Measurements from ENCODE around the gene ISYNA1.

ISYNA1 gene

GRCh38 chr19:18466354-18466753 lies 28.4 kb upstream of the ISYNA1 start:
- no peak for DNase-seq

GRCh38 chr19:18465964-18466339 lies 28.0 kb upstream of the ISYNA1 start:
- DNase-seq = no peak

DNA sequence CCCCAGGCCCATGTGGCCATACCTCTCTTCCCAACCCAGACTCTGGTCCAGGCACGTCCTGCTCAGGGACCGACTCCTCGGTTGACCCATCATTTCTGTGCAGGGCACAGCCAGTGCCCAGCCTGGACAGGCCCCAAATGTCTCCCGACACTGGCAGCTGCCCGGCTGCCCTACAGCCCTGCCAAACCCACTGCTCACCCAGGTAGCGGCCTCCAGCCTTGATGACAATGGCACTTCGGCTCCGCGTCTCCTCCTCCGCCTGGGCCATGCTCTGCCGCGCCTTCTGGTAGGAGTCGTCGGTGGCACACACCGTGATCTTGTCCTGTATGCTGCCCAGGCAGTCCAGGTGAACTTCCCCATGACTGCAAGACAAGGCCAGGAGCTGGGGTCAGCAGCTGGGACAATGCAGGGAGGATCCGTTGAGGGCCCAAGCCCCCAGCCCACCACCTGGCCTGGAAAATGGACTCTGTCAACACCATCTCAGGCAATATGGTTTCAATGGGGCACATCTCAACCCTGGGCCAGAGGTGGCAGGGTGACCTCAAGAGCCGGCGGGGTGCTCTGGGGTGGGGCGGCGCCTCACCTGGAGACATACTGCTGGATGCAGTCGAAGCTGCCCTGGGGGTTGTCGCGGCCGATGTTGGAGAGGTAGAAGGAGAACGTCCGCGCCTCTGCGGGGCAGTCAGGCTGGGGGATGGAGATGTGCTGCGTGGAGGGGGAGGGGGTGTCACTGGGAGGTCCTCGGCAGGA lies 27.5 kb upstream of the ISYNA1 start:
- DNase-seq = no peak

DNA sequence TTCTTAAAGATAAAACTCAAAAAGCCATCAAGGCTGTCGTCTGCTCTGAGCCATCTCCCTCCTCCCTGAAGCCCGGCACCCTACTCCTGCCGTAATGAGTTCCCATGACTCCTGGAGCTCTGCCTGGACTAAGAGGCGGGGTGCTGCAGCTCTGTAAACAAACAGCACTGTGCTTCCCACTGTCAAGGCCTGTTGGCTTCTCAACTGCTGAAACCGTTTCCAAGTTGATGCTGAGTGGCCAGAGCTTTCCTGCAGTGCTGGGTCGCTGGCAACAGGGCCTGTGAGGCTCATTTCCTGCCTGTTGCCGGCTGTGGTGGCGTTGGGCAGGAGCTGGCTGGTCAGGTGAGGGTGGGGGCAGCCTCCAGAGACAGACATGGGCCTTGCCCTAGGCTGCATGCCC lies 26.7 kb upstream of the ISYNA1 start:
- no peak for DNase-seq

- no peak for DNase-seq
Measured at GRCh38 chr19:18461471-18461870, 23.5 kb upstream of the ISYNA1 start.

GRCh38 chr19:18460900-18461299 lies 23.0 kb upstream of the ISYNA1 start:
- no peak for DNase-seq

GRCh38 chr19:18457483-18458331 lies 19.8 kb upstream of the ISYNA1 start:
- DNase-seq = no peak

DNA sequence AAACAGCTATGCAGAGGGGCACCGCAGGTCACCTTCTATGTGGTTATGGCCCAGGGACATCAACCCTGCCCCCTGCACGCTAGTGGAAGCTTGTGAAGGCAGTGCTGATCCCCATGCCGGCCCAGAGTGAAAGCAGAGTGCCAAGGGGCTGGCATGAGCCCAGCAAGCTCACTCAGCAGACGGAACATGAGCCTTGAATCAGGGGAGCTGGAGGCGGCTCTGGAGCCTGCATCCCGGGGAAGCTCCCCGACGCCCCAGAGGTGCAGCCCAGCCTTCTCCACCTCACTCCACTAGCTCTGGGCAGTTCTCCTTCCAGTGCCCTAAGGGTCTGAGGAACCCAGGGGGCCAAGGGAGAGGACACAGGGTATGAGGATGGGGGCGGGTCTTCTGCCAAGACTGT lies 19.0 kb upstream of the ISYNA1 start:
- no peak for DNase-seq

GRCh38 chr19:18456279-18456678 lies 18.3 kb upstream of the ISYNA1 start:
- DNase-seq = no peak

DNA sequence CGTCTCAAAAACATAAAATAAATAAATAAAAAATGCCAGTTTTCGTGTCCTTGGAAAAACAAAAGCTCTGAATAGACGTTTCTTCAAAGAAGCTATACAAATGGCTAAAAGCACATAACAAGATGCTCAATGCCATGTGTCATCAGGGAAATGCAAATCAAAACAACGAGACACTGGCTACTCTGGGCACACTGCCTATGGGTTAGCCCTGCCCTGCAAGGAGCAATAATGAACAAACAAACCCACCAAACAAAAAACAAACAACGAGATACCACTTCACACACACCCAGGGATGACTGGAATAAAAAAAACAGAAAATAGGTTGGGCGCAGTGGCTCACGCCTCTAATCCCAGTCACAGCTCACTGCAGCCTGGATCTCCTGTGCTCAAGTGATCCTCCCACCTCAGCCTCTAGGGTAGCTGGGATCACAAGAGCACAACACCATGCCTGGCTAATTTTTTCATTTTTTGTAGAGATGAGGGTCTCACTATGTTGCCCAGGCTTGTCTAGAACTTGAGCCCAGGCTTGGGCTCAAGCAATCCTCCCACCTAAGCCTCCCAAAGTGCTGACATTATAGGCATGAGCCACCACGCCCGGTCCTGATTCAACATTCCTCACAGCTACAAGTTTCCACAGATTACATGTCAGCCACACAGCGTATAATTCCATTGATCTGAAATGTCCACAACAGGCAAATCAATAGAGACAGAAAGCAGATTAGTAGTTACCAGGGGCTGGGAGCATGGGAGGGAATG lies 15.5 kb upstream of the ISYNA1 start:
- DNase-seq = no peak

GRCh38 chr19:18452386-18452785 lies 14.5 kb upstream of the ISYNA1 start:
- DNase-seq = no peak

DNA sequence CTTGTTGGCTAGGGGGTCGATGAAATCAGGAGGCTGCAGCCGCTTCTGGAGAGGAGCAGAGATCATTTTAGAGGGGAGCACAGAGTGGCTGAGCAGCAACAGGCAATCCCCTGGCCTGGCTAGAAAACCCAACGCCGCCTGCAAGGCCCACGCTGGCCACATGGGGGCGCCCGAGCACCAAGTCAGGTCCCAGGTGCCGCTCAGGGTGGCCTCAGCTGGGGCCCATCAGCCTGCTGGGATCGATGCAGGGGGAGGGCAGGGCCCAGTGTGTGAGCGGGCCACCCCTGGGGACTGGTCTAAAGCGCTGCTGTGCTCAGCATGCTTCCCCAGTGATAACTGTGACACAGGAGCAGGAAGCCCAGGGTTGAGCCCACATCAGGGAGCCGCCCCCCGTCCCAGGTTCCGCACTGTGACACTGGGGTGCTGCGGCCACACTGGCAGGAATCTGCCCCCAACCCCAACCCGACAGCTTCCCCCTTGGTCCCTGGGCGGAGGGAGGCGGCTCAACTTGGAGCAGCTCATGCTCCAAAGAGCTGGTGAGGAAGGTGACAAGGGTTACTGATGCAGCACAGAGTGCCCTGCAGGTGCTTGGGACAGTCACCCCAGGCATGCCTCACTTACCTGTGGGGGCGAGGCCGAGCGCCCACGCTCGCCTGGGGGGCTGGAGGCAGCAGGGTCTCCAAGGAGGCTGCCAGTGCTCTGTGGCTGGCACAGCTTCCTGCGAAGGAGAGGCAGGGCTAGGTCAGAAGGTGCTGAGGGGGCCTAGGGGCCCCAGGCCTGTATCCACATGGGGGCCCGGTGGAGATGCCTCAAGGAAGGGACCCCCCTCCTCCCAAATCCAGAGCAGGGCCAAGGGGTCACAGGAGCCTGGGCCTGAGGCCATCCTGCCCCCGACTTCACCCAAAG lies 13.3 kb upstream of the ISYNA1 start:
- peak; percentile 87 for DNase-seq

- no peak for DNase-seq
Measured at GRCh38 chr19:18450021-18450930, 12.3 kb upstream of the ISYNA1 start.

DNA sequence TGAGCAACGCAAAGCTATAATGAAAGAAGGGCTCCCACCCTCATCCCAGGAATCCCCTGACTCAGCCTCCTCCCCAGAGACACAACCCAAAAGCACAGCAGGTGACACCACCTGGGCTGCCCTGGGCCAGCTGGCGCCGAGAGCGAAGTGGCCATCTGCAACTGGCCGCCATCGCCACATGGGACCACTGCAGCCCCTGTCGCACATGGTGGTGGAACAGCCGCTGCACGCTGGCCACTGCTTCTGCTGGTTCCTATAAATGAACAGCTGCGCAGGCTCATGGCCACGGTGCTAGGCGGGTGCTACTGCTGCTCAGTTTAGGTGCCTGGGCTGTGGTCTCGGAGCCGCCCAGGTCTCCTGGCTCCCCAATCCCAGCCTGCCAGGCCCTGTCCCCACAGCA lies 11.6 kb upstream of the ISYNA1 start:
- no peak for DNase-seq

DNA sequence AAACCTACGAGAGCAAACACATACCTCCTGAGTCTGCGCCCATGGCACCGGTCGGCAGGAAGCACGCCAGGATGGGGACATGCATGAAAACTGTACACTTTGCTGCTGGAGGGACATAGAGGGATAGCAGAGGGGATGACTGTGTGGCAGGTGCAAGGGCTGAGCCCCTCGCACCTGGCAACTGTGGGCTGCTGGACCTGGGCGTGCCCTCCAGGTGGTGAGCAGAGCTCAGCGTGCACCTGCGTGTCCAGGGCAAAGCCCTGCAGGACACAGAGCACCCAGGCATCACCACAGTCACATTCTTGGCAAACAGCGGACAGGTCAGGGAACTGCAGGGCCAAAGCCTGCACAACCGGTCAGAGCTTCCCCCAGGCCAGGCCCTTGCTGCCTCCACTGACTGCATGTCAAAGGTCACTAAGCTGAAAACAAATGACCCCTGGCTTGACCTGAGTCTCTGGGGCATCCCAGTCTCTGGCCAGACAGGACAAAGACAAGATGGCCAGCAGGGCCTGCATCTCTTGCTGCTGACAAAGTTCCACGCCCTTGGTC lies 9.0 kb upstream of the ISYNA1 start:
- no peak for DNase-seq

- no peak for DNase-seq
Measured at GRCh38 chr19:18446145-18446810, 8.3 kb upstream of the ISYNA1 start.

DNA sequence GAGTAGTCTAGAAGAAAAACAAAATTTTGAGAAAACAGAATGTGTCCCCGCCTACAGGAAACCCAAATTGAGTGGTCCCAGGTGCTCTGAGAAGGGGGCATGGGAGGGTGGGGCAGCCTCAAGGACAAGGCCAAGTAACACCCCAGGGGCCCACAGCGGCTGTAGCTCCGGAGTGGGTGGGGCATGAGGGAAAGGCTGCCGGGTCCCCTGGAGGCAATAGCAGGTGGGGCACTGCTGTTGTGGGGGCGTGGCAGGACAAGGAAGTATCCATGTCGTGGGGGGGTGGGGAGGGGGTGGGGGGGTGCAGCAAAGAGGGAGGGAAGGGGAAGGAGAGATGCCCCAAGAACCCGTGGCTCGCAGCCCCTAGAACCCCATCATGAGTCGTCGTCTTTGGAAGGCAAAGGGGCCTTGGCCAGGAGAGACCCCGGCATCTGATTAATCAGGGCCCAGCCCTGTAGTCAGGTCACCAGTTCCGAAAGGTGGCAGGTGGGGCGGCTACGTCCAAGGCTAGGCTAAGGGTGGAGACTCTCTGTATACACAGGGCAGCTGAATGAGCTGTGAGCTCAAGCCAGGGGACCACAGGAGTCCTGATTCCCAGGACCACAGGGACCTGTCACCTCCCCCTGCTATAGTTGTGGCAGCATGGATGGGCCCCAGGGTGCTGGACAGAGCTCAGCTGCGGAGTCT lies 7.5 kb upstream of the ISYNA1 start:
- no peak for DNase-seq

DNA sequence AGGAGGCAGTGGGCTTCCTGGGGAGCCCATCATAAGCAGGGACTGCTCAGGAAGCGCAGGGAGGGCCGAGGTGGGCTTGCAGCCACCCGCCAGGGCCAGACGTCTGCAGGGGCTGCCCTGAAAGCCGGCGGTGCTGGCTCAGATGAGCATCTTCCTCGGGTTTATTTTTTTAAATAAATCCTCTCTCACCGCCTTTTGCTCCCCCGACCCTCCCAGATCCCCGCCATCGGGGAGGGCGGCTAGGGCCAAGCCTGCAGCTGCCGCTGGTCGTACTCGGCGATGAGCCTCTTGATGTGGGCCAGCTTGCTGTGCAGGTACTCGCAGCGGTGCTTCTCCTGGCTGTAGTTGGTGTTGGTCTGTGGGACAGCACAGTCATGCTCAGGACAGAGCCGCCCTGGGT lies 6.6 kb upstream of the ISYNA1 start:
- DNase-seq = no peak

GRCh38 chr19:18443831-18444230 lies 5.9 kb upstream of the ISYNA1 start:
- DNase-seq = no peak

- DNase-seq = no peak
Measured at GRCh38 chr19:18443406-18443805, 5.5 kb upstream of the ISYNA1 start.

Measured in NCI-H1436 (cell line).